HFFc6 (cell line): Measurements from ENCODE around the gene CCL4. TPM values are rescaled to one million over a fixed set of nuclear protein-coding genes. Genes with fewer than 3 reads are reported as not detected.
"Not testable (repeated sequence)": the region's sequence is repeated elsewhere in the genome, so short reads cannot be mapped to it uniquely, and the experiment has no call there.

Experiments
- DNase-seq: peaks from one replicate; pipeline ENCODE4 v3.0.0-alpha.2; 2018
- H3K27ac Mint-ChIP-seq: 2 replicates; pipeline ENCODE4 v1.8.0; 2020; ENCODE audit warnings: mild to moderate bottlenecking, mixed read lengths
- H3K27me3 Mint-ChIP-seq: 2 replicates; pipeline ENCODE4 v1.8.0; 2021; ENCODE audit warnings: mild to moderate bottlenecking, moderate library complexity, mixed read lengths; ENCODE audit not compliant: insufficient read depth
- H3K36me3 Mint-ChIP-seq: 2 replicates; pipeline ENCODE4 v1.8.0; 2021; ENCODE audit warnings: low read depth, mixed read lengths
- H3K4me1 Mint-ChIP-seq: 2 replicates; pipeline ENCODE4 v1.8.0; 2020; ENCODE audit warnings: low read depth, mixed read lengths
- H3K4me3 Mint-ChIP-seq: 2 replicates; pipeline ENCODE4 v1.8.0; 2020; ENCODE audit warnings: mild to moderate bottlenecking, moderate library complexity, mixed read lengths
- H3K9me3 Mint-ChIP-seq: 2 replicates; pipeline ENCODE4 v1.8.0; 2020; ENCODE audit warnings: mild to moderate bottlenecking, mixed read lengths
- total RNA-seq, 6 experiments: library from RNA; stranded (reverse); fragmentation: NEBNext Ultra II Directional; extraction: Animal tissue kit (Norgen Biotek cat#: 25700); gene quantifications; 2 replicates in 1 of 6; 3 replicates in 5 of 6; pipeline ENCODE4 v1.2.3, GENCODE V29; 2021
- TF ChIP-seq, protein P1 (sequence below): fragments of 200-600 bp; sonication (generic); IDR thresholded peaks from 2 replicates; pipeline ENCODE4 v1.5.0; 2021; ENCODE audit warnings: antibody characterized with exemption, mild to moderate bottlenecking

CCL4 gene
- total RNA-seq, 6 experiments from 2014 or later: not detected

DNA sequence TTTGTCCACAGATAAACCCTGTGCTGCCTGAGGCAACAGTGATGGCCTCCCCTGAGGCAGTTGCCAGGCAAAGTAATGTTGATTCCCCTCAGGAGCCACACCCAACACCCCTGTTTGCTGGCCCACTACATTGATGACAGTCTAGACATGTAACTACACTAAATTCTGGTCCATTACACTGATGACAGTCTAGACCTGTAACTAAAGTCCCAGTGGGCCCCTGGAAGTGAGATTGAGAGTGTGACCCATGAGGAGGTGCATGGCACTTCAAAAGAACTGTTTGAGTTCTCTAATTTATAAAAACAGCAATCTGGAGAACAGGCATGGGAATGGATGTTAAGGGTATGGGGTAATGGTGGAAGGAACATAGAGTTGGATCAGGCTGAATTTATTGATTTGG is 8.9 kb downstream of the CCL4 start:
- peaks cover 5% of the 10 kb centered on the region; the same call in 1 of the 2 replicates for H3K36me3 Mint-ChIP-seq
- no peak overlapping the region for H3K4me3 Mint-ChIP-seq
- H3K4me1 Mint-ChIP-seq: no peaks in the 10 kb centered on the region
- DNase-seq: no peak
- H3K9me3 Mint-ChIP-seq: peaks cover 25% of the 10 kb centered on the region
- TF ChIP-seq, protein P1, sequence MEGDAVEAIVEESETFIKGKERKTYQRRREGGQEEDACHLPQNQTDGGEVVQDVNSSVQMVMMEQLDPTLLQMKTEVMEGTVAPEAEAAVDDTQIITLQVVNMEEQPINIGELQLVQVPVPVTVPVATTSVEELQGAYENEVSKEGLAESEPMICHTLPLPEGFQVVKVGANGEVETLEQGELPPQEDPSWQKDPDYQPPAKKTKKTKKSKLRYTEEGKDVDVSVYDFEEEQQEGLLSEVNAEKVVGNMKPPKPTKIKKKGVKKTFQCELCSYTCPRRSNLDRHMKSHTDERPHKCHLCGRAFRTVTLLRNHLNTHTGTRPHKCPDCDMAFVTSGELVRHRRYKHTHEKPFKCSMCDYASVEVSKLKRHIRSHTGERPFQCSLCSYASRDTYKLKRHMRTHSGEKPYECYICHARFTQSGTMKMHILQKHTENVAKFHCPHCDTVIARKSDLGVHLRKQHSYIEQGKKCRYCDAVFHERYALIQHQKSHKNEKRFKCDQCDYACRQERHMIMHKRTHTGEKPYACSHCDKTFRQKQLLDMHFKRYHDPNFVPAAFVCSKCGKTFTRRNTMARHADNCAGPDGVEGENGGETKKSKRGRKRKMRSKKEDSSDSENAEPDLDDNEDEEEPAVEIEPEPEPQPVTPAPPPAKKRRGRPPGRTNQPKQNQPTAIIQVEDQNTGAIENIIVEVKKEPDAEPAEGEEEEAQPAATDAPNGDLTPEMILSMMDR: no peak
- no peaks in the 10 kb centered on the region; the same call in none of the 2 replicates for H3K27me3 Mint-ChIP-seq
- H3K27ac Mint-ChIP-seq: no peak overlapping the region

DNA sequence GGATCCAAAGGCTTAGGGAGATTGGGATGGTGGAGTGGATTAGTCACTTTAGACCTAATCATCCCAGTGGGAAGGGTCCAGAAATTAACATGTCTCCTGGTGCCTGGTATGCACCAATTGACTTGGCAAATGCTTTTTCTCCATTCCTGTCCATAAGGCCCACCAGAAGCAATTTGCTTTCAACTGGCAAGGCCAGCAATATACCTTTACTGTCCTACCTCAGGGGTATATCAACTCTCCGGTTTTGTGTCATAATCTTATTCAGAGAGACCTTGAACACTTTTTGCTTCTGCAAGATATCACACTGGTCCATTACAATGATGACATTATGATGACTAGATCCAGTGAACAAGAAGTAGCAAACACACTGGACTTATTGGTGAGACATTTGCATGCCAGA is 9.5 kb downstream of the CCL4 start:
- not testable (repeated sequence) for H3K4me1 Mint-ChIP-seq, H3K27me3 Mint-ChIP-seq, H3K36me3 Mint-ChIP-seq, H3K27ac Mint-ChIP-seq, DNase-seq, H3K4me3 Mint-ChIP-seq
- peaks cover 25% of the 10 kb centered on the region for H3K9me3 Mint-ChIP-seq

DNA sequence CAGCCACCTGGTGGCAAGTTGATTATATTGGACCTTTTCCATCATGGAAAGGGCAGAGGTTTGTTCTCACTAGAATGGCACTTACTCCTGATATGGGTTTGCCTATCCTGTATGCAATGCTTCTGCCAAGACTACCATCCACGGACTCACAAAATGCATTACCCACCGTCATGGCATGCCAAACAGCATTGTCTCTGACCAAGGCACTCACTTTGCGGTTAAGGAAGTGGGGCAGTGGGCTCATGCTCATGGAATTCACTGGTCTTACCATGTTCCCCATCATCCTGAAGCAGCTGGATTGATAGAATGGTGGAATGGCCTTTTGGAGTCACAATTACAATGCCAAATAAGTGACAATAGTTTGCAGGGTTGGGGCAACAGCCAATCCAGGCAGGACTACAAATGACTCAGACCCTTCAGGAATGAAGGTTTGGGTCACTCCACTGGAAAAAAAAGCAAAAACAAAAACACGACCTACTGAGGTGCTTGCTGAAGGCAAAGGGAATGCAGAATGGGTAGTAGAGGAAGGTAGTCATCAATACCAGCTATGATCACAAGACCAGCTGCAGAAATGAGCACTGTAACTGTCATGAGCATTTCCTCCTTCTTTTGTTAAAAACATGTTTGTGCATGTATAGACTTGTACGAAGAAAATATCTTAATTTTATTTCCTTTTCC is 11.5 kb downstream of the CCL4 start:
- H3K36me3 Mint-ChIP-seq, DNase-seq, H3K27me3 Mint-ChIP-seq, H3K4me3 Mint-ChIP-seq, H3K27ac Mint-ChIP-seq, H3K4me1 Mint-ChIP-seq: not testable (repeated sequence)
- peaks cover 30% of the 10 kb centered on the region for H3K9me3 Mint-ChIP-seq

DNA sequence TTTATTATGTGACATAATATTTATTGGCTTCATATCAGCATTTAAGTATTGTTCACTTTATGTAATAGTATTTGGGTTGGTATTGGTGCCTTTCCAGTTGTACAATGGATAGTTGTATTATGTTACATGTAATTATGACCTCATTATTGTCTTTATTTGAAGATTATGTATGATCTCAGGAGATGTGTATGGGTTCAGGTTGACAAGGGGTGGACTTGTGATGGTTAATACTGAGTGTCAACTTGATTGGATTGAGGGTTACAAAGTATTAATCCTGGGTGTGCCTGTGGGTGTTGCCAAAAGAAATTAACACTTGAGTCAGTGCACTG is 12.0 kb downstream of the CCL4 start:
- not testable (repeated sequence) for DNase-seq, H3K4me3 Mint-ChIP-seq, H3K27me3 Mint-ChIP-seq, H3K36me3 Mint-ChIP-seq, H3K4me1 Mint-ChIP-seq, H3K27ac Mint-ChIP-seq
- H3K9me3 Mint-ChIP-seq: peaks cover 35% of the 10 kb centered on the region

DNA sequence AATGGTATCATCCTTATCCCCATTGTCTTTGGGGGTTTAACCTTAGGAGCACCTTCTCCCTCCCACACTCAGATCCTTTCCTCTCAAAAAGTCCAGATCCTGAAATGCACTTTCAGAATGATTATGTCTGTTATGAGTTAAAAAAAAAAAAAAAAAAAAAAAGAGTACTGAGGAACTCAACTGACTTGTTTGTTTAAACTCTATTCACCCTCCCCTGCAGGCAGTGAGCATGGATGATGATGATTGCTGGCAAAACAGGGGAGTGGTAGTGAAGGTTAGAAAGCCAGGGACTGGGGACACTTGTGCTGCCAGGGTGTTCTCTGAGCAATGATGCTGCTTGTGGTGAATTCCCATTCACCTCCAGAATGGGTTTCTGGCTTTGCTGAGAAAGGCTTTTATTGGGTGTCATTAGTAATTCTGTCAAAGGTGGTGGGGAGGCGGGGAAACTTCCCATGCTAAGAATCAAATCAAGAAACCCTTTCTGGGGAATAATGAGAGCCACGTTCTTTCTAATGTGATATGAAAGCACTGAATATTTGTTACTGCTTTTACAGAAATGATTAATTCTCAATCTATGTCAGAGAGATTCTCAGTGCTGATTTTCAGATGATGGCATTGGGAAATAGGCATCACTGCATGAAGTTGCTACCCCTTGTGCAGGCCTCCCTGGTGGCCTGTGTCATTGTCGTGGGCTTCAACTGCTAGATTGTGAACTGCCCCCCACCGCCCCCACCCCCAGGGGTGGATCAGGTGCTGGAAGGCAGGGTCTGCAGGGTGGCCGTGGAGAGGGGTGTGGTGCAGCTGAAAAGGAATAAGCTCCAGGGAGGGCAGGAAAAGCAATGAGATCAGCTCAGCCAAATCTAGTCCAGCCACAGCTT is 14.1 kb downstream of the CCL4 start:
- Mint-ChIP-seq H3K27me3 (no peaks in the 10 kb centered on the region; the same call in none of the 2 replicates), H3K27ac (no peak overlapping the region), H3K4me1 (no peaks in the 10 kb centered on the region), H3K4me3 (no peak overlapping the region), H3K9me3 (peaks cover 30% of the 10 kb centered on the region), H3K36me3 (peaks cover 5% of the 10 kb centered on the region; the same call in 1 of the 2 replicates)
- DNase-seq: no peak
- TF ChIP-seq, protein P1: no peak

DNA sequence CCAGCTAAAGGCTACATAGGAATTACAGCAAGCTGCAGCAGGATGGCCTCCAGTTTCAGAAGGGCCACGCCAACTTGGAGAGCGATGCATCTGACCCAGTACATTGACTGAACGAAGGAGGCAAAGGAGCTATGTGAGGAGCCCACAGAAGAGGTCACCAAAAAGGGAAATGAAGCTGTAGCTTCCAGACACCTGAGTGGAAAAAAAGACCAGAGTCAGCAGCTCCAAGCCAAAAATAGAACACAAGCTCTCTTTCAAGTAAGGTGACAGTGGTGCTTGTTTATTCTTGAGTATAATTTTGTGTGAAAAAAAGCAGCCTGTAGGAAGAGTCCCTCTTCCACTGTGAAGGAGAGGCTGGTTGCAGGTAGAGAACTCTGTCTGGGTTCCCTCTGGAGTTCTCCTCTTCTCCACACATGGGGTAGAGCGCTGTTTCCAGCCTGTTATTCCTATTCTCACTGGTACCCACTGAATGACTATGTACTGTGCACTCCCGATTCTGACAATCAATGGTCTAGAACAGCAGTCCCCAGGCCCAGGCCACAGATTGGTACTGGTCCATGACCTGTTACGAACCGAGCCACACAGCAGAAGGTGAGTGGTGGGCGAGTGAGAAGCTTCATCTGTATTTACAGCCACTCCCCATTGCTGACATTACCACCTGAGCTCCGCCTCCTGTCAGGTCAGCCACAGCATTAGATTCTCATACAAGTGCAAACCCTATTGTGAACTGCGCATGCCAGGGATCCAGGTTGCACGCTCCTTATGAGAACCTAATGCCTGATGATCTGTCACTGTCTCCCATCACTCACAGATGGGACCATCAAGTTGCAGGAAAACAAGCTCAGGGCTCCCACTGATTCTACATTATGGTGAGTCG is 15.1 kb downstream of the CCL4 start:
- DNase-seq: no peak
- H3K27me3 Mint-ChIP-seq: no peaks in the 10 kb centered on the region; the same call in none of the 2 replicates
- peaks cover 5% of the 10 kb centered on the region; the same call in 1 of the 2 replicates for H3K36me3 Mint-ChIP-seq
- H3K9me3 Mint-ChIP-seq: peaks cover 23% of the 10 kb centered on the region
- H3K4me3 Mint-ChIP-seq: no peak overlapping the region
- H3K27ac Mint-ChIP-seq: no peak overlapping the region
- no peaks in the 10 kb centered on the region for H3K4me1 Mint-ChIP-seq
- TF ChIP-seq, protein P1: no peak
